HG02840 (cell line): ENCODE data around the gene PCDHGC3.
A peak's percentile ranks its signal among the peaks of the same experiment; 100 is the strongest.

Experiments used
- ATAC-seq: cut with Tn5 transposase; IDR thresholded peaks from one replicate; pipeline ENCODE4 v1.9.1; 2021; ENCODE audit warnings: mild to moderate bottlenecking, moderate library complexity, moderate number of reproducible peaks; ENCODE audit not compliant: unreplicated experiment, low FRiP score

Gene PCDHGC3

DNA sequence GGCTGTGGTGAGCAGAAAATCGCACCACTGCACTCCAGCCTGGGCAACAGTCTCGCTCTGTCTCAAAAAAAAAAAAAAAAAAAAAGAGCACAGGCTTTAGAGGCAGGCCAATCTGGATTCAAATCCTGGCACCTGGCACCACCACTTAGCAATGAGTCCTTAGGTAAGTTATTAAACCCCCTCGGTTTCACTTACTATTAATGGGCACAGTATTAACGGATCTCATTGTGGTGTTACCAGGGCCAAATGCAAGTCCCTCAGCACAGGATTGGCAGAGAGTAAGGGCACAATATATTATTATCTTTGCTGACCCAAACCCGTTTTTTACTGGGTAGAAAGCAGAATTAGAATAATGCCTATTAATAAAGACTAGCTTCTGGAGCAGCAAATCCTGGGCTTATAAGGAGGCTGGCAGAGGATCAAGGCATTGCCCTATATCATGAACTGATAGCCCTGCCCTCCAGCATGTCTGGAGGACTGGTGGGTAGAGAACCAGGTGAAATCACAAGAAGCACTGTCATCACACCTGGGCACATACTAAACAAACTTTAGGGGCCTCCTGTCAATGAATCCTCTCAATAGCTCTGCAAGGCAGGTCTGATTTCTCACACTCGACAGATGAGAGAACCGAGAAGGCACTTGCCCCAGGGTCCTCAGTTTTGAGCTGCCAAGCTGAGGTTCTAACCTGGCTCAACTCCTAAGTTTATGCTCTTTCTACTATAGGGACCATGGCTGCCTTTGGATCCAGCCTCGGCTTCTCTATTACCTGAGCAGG is 30.8 kb downstream of the PCDHGC3 start:
- ATAC-seq: no peak

DNA sequence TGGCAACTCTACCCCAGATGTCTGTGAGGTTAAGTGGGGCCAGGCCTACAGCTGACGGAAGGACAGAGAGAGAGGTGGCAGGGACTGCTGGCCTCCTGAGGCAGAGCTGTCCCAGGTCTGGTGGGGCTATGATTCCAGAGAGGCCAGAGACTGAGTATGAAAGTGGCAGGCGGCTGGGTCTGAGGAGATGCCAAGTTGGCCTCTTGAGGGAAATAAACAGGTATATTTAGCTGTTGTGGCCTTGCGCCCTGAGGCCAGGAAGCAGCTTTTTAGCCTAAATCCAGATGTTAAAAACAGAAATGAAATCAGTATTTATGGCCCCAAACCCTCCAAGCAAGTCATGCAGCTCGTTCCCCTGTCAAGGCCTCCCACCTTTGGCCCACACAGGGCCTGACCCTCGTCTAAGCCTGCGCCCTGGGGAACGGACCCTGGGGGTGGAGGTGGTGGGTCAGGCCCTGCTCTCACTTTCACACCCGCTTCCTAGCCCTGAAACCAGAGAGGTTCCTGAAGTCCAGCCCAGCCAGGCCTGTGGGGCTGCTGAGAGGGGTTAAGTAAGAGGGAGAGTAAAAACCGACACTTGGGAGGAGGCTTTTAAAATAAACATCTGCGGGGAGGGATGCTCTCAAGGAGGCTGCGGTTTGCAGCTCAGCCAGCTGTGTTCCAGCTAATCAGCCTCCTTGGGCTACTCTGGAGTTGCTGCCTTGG is 31.8 kb downstream of the PCDHGC3 start:
- peak; percentile 35 for ATAC-seq

DNA sequence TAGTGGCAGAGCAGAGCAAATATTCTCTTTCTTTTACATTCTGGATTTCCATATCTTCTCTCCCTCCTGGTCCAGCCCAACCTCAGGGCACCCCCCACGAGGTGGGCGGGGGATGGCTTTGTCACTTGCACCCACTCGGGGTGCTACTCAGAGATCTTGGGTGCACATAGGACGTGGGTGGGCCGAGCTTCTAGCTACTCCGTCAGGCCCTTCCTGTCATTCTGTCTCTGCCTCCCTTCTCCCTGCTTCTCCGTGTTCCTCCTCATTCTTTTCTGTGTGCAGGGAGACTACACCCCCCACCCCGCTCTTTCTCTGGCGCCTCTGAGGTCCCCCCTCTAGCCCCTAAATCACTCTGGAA is 32.7 kb downstream of the PCDHGC3 start:
- no peak for ATAC-seq

DNA sequence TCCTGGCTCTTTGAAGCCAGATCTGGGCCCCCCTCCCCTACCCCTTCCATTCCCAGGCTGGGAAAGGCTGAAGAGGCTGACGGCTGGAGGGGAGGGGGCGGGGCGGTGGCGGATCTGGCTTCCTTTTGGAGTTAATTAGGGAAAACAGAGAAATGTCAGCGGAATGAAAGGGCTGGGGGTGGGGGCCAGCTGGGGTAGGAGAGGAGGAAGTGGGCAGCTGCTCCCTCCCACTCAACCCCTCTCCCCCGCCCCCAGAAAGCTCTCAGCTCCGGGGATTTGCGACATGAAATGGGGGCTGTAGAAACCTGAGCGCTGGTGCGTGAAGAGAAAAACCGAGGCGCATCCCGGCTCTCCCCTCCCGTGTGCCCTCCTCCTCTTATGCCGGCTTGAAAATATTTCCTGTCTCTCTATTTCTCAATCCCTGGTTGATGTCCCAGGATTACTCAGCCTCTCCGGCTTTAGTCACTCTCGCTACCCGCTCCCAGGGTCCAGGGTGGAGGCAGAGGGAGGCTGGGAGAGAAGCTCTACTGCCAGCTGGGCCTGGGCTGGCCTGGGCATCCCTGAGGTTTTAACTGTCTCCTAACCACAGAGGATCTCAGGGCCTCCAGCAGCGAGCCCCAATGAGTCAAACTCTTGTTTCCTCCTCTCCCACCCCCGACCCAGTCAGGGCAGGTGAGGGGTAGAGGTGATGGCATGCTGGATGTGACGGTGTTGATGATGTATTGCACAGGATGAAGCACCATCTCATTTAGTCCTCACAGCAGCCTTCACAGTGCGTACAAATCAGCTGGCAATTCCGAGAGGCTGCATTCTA is 33.2 kb downstream of the PCDHGC3 start:
- no peak for ATAC-seq

DNA sequence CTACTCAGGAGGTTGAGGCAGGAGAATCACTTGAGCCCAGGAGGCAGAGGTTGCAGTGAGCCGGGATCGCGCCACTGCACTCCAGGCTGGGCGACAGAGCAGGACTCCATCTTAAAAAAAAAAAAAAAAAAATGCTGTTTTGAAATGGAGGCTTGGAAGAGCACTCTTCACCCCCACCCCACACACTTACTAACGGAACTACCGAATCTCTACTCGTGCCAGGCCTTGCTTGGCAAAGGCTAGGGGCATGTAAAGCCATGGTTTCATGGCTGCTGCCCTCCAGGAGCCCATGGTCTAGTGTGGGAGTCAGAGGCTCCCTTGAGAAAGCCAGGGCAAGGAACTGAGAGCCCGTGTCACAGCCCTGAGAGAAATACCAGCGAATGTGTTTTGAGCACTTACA is 34.4 kb downstream of the PCDHGC3 start:
- no peak for ATAC-seq

DNA sequence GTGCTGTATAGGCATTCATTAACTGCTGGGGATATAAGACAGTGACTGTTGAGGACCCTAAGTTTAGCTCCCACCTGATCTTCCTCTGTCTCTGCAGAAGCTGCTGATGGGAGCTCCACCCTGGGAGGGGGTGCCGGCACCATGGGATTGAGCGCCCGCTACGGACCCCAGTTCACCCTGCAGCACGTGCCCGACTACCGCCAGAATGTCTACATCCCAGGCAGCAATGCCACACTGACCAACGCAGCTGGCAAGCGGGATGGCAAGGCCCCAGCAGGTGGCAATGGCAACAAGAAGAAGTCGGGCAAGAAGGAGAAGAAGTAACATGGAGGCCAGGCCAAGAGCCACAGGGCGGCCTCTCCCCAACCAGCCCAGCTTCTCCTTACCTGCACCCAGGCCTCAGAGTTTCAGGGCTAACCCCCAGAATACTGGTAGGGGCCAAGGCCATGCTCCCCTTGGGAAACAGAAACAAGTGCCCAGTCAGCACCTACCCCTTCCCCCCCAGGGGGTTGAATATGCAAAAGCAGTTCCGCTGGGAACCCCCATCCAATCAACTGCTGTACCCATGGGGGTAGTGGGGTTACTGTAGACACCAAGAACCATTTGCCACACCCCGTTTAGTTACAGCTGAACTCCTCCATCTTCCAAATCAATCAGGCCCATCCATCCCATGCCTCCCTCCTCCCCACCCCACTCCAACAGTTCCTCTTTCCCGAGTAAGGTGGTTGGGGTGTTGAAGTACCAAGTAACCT is 35.3 kb downstream of the PCDHGC3 start:
- ATAC-seq: no peak

DNA sequence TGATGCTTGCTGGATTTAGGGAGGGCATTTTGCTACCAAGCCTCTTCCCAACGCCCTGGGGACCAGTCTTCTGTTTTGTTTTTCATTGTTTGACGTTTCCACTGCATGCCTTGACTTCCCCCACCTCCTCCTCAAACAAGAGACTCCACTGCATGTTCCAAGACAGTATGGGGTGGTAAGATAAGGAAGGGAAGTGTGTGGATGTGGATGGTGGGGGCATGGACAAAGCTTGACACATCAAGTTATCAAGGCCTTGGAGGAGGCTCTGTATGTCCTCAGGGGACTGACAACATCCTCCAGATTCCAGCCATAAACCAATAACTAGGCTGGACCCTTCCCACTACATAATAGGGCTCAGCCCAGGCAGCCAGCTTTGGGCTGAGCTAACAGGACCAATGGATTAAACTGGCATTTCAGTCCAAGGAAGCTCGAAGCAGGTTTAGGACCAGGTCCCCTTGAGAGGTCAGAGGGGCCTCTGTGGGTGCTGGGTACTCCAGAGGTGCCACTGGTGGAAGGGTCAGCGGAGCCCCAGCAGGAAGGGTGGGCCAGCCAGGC is 36.1 kb downstream of the PCDHGC3 start:
- no peak for ATAC-seq

DNA sequence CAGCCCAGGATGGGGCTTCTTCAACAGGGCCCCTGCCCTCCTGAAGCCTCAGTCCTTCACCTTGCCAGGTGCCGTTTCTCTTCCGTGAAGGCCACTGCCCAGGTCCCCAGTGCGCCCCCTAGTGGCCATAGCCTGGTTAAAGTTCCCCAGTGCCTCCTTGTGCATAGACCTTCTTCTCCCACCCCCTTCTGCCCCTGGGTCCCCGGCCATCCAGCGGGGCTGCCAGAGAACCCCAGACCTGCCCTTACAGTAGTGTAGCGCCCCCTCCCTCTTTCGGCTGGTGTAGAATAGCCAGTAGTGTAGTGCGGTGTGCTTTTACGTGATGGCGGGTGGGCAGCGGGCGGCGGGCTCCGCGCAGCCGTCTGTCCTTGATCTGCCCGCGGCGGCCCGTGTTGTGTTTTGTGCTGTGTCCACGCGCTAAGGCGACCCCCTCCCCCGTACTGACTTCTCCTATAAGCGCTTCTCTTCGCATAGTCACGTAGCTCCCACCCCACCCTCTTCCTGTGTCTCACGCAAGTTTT is 36.7 kb downstream of the PCDHGC3 start:
- no peak for ATAC-seq

DNA sequence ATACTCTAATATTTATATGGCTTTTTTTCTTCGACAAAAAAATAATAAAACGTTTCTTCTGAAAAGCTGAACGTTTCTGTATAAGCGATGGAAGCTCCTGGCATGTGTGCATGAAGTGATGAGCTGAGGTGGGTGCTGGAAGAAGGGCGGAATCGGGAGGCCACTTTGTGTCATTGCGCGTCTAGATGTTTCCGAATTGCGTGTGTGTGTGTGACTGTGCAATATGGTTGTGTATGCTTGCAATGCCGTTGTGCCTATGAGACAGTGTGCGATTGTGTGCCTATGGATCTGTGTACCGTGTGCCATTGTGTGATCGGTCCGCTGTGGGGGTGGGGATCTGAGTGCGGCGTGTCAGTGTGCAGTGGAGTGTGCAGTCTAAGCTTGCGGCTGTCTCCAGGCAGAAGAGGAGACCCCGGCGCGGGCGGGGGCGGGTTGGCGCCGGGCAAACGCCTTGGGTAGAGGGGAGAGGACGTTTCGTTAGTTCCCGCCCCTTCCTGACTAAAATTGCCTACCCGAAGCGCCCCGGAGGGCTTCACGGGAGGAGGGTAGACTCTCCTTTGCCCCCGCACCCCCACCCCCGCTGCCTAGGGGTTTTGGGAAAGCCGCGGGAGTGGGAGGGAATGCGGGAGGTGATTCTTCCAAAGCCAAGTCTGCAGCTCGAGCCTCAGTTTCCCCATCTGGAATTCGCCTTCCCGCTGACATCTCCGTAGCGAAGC is 37.3 kb downstream of the PCDHGC3 start:
- ATAC-seq: no peak

DNA sequence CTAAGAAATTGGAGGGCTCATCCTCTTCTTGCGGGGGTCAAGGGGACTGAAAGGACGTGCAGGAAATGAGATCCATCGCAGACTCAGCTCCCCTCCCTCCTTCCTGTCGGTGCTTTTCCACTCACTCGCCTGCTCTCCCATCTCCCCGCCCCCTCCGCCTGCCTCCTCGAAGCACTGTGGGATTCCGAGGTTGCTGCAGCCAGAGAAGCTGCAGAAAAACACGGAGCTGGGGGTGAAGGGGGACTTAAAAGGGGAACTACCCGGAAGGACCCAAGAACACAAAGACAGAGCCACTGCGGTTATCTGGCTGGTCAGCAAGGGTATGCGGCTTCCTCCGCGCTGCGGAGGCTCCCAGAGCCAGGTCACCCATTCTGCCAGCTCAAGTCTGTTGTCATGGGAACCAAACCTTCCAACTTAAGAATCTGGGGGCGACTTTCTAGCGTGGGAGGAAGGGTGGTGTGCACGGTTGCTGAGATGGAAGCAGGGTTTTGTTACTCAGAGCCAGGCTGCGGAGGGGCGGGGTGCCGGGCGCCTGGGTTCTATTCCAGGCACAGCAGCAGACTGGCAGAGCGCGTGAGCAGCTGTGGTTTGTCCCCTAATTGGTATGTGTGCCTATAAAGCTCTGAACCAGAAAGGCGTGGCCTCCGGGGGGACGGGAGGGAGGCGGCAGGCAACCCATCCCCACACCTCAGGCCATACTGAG is 38.0 kb downstream of the PCDHGC3 start:
- no peak for ATAC-seq

DNA sequence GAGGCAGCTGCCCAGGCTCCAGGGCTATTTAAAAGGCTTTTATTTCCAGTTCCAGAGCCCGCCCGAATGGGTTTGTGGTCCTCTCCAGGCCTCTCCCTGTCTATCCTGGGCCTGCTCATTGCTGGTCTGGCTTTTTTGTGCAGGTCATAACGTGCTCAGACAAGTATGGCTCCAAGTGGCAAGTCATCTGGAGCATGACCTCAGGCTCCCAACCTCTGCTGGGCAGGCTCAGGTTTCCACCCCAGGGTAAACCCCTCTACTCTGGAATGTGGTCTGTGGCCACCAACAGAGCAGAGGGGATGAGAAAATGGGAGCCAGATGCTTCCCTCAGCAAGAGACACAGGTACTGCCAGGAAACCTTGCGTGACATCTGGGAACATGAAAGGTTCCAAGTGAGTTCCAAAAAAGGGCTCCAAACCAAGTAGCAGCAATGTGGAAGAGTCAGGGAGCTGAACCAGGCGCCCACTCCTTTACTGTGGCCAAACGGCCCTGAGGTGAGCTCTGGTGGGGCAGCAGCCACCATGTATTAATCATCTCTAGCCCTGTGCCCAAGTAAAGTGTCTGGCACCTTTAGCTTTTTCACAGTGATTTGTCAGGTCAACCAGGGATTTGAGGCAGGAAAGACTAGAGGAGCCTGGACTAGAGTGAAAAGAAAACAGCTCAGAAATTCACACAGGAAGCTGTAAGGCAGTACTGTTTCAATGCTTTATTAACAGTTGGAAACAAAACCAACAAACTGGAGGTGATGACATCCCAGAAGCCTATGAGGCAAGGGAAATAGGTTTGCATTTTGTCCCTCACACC is 38.8 kb downstream of the PCDHGC3 start:
- no peak for ATAC-seq

DNA sequence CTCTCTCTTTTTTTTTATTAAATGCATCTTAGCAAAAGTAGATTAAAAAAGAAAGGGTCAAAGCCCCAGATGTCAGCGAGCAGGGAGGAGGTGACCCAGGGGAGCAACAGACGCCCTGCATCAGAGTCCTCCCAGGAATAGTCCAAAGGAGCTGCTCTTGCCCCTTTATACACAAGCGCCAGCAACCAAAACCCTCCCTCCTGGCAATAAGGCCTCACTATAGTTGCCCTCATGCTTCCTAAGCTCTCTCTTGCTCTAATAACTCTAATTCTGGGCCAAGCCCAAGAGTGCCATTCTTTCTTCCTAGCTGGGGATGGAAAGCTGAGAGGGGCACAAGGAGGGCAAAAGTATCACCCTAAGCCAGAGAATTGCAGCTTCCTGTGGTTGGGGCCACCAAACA is 39.4 kb downstream of the PCDHGC3 start:
- no peak for ATAC-seq

DNA sequence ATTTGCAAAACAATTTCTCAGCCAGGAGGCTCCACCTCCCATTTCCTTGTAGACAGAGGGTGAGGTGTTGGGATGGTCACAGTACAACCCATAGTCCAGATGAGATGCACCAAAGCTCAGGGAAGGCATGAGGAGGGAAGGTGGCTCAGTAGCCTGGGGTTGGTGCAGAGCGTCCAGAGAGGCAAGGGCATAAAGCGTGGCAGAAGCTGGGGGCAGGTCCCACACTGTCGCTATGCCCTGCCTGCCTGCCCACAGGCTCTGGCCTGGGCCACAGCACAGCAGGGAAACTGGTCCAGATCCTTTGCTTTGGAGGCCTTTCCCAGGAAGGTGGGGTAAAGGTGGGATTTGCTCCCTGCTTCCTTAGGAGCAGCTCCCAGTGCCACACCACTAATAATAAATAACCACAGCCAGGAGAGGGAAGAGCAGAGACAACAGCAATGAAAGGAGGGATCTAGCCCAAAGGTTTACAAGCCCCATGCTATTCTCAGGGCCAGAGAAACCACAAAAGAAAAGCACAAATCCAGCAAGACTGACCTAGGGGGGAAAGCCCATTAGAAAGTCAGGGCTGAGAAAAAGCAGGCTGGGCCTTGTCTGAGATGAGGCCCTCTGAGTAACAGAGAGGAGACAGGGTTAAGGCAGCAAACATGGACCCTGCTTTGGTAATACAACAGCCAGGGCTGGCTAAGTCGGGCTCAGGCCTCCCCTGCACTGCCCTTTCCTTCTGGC is 40.3 kb downstream of the PCDHGC3 start:
- no peak for ATAC-seq

DNA sequence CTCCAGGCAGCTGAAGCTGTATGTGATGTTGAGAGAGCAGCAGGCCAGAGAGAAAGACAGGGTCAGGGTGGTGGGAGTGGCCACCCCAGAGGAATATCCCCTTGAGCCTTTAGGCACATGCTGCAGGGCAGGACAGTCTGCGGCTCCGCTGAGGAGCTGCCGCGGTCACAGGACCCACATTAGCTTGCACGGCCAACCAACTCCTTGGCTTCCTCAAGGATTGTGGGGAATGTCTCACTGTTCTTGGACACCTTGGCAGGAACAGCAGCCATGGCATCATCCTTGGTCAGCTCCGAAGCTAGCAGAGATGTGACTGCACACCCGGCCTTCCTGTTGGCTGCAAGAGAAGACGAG is 40.9 kb downstream of the PCDHGC3 start:
- no peak for ATAC-seq

DNA sequence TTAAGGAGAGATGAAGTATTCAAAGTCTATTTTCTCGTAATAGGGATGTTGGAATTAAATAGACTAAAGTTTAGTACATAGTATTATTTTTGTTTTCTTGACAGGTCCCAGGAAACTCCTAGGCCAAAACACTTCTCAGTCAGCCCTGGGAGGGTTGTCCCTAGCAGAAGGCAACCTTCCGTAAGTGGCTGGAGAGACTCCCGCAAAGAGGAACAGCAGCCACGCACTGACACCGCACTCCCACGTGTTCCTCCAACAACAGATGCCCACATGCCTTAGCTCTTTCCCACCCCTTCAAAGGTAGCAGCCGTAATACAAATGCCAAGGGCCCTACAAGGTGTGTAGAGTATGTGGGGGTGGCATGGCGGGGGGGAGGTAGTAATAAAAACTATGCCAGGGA is 41.5 kb downstream of the PCDHGC3 start:
- ATAC-seq: no peak

DNA sequence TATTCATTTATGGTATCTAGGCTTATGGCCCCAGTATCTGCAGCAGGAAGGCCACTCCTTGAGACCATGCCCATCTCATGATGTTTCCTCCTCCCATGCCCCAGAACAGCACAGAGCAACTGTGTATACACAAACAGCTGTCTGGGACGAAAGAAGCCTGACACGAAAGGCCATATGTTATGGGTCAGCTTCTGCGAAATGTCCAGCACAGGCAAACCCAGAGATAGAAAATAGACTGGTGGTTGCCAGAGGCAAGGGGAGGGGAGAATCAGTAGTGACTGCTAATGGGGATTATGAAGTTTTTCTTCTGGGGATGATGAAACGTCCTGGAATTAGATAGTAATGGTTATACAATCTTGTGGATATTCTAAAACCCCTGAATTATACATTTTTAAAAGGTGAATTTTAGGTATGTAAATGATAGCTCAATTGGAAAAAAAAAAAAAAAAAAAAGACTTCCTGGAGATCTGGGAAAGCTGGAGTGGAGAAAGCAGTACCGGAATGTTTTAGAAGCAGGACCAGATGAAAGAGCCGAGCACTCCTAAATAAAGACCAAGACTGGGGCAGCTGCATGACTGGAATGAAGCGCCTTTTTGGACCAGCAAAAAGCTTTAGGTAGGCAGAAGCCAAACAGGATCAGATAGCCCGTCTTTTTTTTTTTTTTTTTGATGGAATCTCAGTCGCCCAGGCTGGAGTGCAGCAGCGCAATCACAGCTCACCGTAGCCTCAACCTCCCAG is 42.3 kb downstream of the PCDHGC3 start:
- no peak for ATAC-seq

DNA sequence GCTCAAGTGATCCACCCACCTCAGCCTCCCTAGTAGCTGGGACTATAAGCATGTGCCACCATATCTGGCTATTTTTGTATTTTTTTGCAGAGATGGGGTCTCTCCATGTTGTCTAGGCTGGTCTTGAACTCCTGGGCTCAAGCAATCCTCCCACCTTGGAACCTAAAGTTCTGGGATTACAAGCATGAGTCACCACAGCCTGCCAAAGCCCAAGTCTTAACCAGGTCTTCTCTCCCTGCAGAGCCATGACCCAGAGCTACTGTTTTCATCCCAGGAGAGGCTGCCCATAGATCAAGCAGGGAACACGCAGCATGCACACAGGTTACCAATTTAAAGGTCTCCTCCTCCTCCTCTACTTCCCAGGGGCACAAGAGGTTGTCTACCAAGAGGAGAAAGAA is 42.9 kb downstream of the PCDHGC3 start:
- ATAC-seq: no peak
